HepG2 (cell line): ENCODE results near the gene MPC2. TPM values are rescaled to one million over a fixed set of nuclear protein-coding genes. Genes with fewer than 3 reads are reported as not detected.

Experiments used
- BRD4 ChIP-seq: sonication (generic); formaldehyde crosslinking; IDR thresholded peaks from 2 replicates; pipeline ENCODE4 v1.4.0; 2020; ENCODE audit warnings: missing genetic modification reagents
- CREBL2 ChIP-seq: sonication (generic); formaldehyde crosslinking; IDR thresholded peaks from 2 replicates; pipeline ENCODE4 v1.8.1; 2023; ENCODE audit warnings: missing genetic modification reagents, mild to moderate bottlenecking, borderline replicate concordance
- EZH2 ChIP-seq: conservative IDR thresholded peaks from 2 replicates; pipeline ENCODE4 v1.6.1; 2012; ENCODE audit warnings: mild to moderate bottlenecking, low read depth, low read length, moderate library complexity
- KMT2A ChIP-seq: sonication (generic); formaldehyde crosslinking; IDR thresholded peaks from 2 replicates; pipeline ENCODE4 v1.4.0; 2020; ENCODE audit warnings: missing genetic modification reagents
- MED13 ChIP-seq: sonication (generic); formaldehyde crosslinking; IDR thresholded peaks from 2 replicates; pipeline ENCODE4 v1.5.0; 2020; ENCODE audit warnings: missing genetic modification reagents
- MIER3 ChIP-seq: IDR thresholded peaks from 2 replicates; pipeline ENCODE4 v1.6.1; 2016; ENCODE audit warnings: missing compliant biosample characterization, borderline replicate concordance
- MTERF4 ChIP-seq: sonication (generic); formaldehyde crosslinking; IDR thresholded peaks from 2 replicates; pipeline ENCODE4 v1.8.0; 2023; ENCODE audit warnings: mild to moderate bottlenecking, missing genetic modification reagents
- MXI1 ChIP-seq: IDR thresholded peaks from 3 replicates; pipeline ENCODE4 v1.6.1; 2012; ENCODE audit warnings: low read depth, low read length, inconsistent platforms, borderline replicate concordance
- NFIB ChIP-seq: sonication (generic); formaldehyde crosslinking; IDR thresholded peaks from 2 replicates; pipeline ENCODE4 v1.9.0; 2021; ENCODE audit warnings: missing genetic modification reagents, mild to moderate bottlenecking, borderline replicate concordance
- PPARG ChIP-seq: conservative IDR thresholded peaks from 2 replicates; pipeline ENCODE4 v1.6.1; 2016; ENCODE audit warnings: missing biosample characterization, missing genetic modification reagents
- TBX2 ChIP-seq: sonication (generic); formaldehyde crosslinking; IDR thresholded peaks from 2 replicates; pipeline ENCODE4 v1.5.0; 2020; ENCODE audit warnings: missing genetic modification reagents, mild to moderate bottlenecking, borderline replicate concordance
- TGIF2 ChIP-seq: IDR thresholded peaks from 2 replicates; pipeline ENCODE4 v1.6.1; 2016; ENCODE audit warnings: control low read depth, missing compliant biosample characterization
- ZBTB1 ChIP-seq: sonication (generic); formaldehyde crosslinking; IDR thresholded peaks from 2 replicates; pipeline ENCODE4 v1.4.0; 2020; ENCODE audit warnings: missing genetic modification reagents, borderline replicate concordance
- ZBTB10 ChIP-seq: sonication (generic); formaldehyde crosslinking; IDR thresholded peaks from 2 replicates; pipeline ENCODE4 v1.4.0; 2020; ENCODE audit warnings: missing genetic modification reagents, borderline replicate concordance
- ZNF12 ChIP-seq: sonication (generic); formaldehyde crosslinking; IDR thresholded peaks from 2 replicates; pipeline ENCODE4 v1.5.0; 2020; ENCODE audit warnings: missing genetic modification reagents
- ZNF281 ChIP-seq: sonication (generic); formaldehyde crosslinking; IDR thresholded peaks from 2 replicates; pipeline ENCODE4 v1.4.0; 2020; ENCODE audit warnings: missing genetic modification reagents, borderline replicate concordance
- ZNF550 ChIP-seq: sonication (generic); formaldehyde crosslinking; IDR thresholded peaks from 2 replicates; pipeline ENCODE4 v1.4.0; 2020; ENCODE audit warnings: mild to moderate bottlenecking, missing genetic modification reagents, borderline replicate concordance
- ZNF580 ChIP-seq: IDR thresholded peaks from 2 replicates; pipeline ENCODE4 v1.6.1; 2016; ENCODE audit warnings: low read depth, borderline replicate concordance
- ZNF709 ChIP-seq: sonication (generic); formaldehyde crosslinking; IDR thresholded peaks from 2 replicates; pipeline ENCODE4 v1.5.0; 2020; ENCODE audit warnings: mild to moderate bottlenecking, missing genetic modification reagents
- ZNF737 ChIP-seq: sonication (generic); formaldehyde crosslinking; IDR thresholded peaks from 2 replicates; pipeline ENCODE4 v1.5.0; 2020; ENCODE audit warnings: missing genetic modification reagents, mild to moderate bottlenecking, borderline replicate concordance
- ZNF749 ChIP-seq: sonication (generic); formaldehyde crosslinking; IDR thresholded peaks from 2 replicates; pipeline ENCODE4 v1.8.0; 2022; ENCODE audit warnings: mild to moderate bottlenecking, missing genetic modification reagents, moderate library complexity, borderline replicate concordance
- polyA plus RNA-seq, 8 experiments: library from polyadenylated mRNA; depleted of rRNA in 3 of 8; stranded (reverse) in 7 of 8; unstranded in 1 of 8; fragments of >200 nt; fragmentation: Illumina TruSeq in 4 of 8; extraction: Trizol in 4 of 8; gene quantifications; 2 replicates each; pipeline versions ENCODE4 v1.2.1 to v1.2.3, GENCODE V29; 2011 to 2016; ENCODE audit warnings: low read depth in 4 of 8, missing spikeins in 1 of 8, mixed read lengths in 1 of 8; ENCODE audit not compliant: insufficient read depth in 1 of 8
- total RNA-seq, 5 experiments: library from RNA; depleted of rRNA; stranded (reverse); fragments of >200 nt; fragmentation: Illumina TruSeq; extraction: Trizol; gene quantifications; 2 replicates each; pipeline ENCODE4 v1.2.3, GENCODE V29; 2016; ENCODE audit warnings: low read depth in 1 of 5

Gene MPC2
- total and polyA plus RNA-seq, 2 of the 13 experiments (the other 11 are each of a cell fraction or from before 2014, with no cell fraction given) = 38.8 to 136 TPM

GRCh38 chr1:167936068-167936929 lies 573 bp downstream of the MPC2 start, which contains the start of gene DCAF6 (continued):
- 0 out of 2 replicates have a peak, but pooled peaks have one; percentile 16 for TF ChIP-seq BRD4
- peak; percentile 39; the same call in 1 of the 2 replicates for TF ChIP-seq TGIF2 (CRISPR knock-in tag)
- peak; percentile 98 for TF ChIP-seq TBX2 (CRISPR knock-in tag)
- TF ChIP-seq ZNF709 (CRISPR knock-in tag) = peak; percentile 42; the same call in 1 of the 2 replicates
- no peak for TF ChIP-seq ZBTB10 (CRISPR knock-in tag)
- TF ChIP-seq NFIB (CRISPR knock-in tag) = no peak
- 0 out of 2 replicates have a peak, but pooled peaks have one; percentile 11 for TF ChIP-seq MED13 (CRISPR knock-in tag)
- no peak for TF ChIP-seq ZBTB1
- no peak for TF ChIP-seq ZNF281
- peak; percentile 55 for TF ChIP-seq PPARG
- TF ChIP-seq MIER3 (CRISPR knock-in tag) = peak; percentile 35; the same call in 1 of the 2 replicates
- peak; percentile 71 for TF ChIP-seq MTERF4
- TF ChIP-seq ZNF737 (CRISPR knock-in tag) = no peak
- TF ChIP-seq CREBL2 (CRISPR knock-in tag) = no peak
- TF ChIP-seq ZNF749 (CRISPR knock-in tag) = peak; percentile 31
- no peak for TF ChIP-seq ZNF550 (CRISPR knock-in tag)
- TF ChIP-seq ZNF12 (CRISPR knock-in tag) = no peak; the same call in none of the 2 replicates
- peak; percentile 11; the same call in 1 of the 2 replicates for TF ChIP-seq KMT2A (CRISPR knock-in tag)
- TF ChIP-seq MXI1 = peak; percentile 92; the same call in 2 of the 3 replicates
- TF ChIP-seq EZH2 = no peak
- TF ChIP-seq ZNF580 (CRISPR knock-in tag) = peak; percentile 88; the same call in 1 of the 2 replicates
